Stimulated activated CD4-positive, alpha-beta T cell treated with anti-CD3 and anti-CD28 coated beads, Interleukin-12 subunit alpha, Interleukin-12 subunit beta, amount 100 ng/mL, for 24 hours (primary cell): ENCODE data around the gene ZNF43.
"Not testable (repeated sequence)": the region's sequence is repeated elsewhere in the genome, so short reads cannot be mapped to it uniquely, and the experiment has no call there.

Experiments
- DNase-seq, 2 experiments: peaks; one replicate each; pipeline ENCODE4 v3.0.0-alpha.2; 2020; ENCODE audit warnings: low read depth in 2 of 2

ZNF43 gene

GRCh38 chr19:21835810-21836444, at the start of gene ZNF43:
Gene ZNF43 (minus strand): TSS chr19:21836182. CDS start chr19:21836038, 144 bp downstream.
- DNase-seq = peak; percentile 87 to 89

- DNase-seq = not testable (repeated sequence)
These were observed 49.5 kb upstream of the ZNF43 start for GRCh38 chr19:21885516-21885915.

GRCh38 chr19:21884786-21885185, 48.8 kb upstream of the ZNF43 start:
- not testable (repeated sequence) for DNase-seq

- DNase-seq = no peak
These were observed 47.5 kb upstream of the ZNF43 start for GRCh38 chr19:21883516-21883915.

- DNase-seq = not testable (repeated sequence)
These were observed 44.8 kb upstream of the ZNF43 start for GRCh38 chr19:21880761-21881160.

- DNase-seq = no peak
These were observed 42.7 kb upstream of the ZNF43 start for GRCh38 chr19:21878646-21879045.

- no peak for DNase-seq
These were observed 42.0 kb upstream of the ZNF43 start for GRCh38 chr19:21877976-21878375.

GRCh38 chr19:21876608-21877007, 40.6 kb upstream of the ZNF43 start:
- not testable (repeated sequence) for DNase-seq

GRCh38 chr19:21856773-21857514, 21.0 kb upstream of the ZNF43 start:
- DNase-seq = no peak

GRCh38 chr19:21851596-21852345, 15.8 kb upstream of the ZNF43 start:
- DNase-seq = peak; percentile 85 to 88

GRCh38 chr19:21850656-21851255, 14.8 kb upstream of the ZNF43 start:
- DNase-seq = no peak

GRCh38 chr19:21848706-21849105, 12.7 kb upstream of the ZNF43 start:
- no peak for DNase-seq

- no peak for DNase-seq
These were observed 7.1 kb upstream of the ZNF43 start for GRCh38 chr19:21843081-21843480.

GRCh38 chr19:21841488-21842097, 5.6 kb upstream of the ZNF43 start:
- no peak for DNase-seq

GRCh38 chr19:21841081-21841480, 5.1 kb upstream of the ZNF43 start:
- no peak for DNase-seq

GRCh38 chr19:21839976-21840375, 4.0 kb upstream of the ZNF43 start:
- no peak for DNase-seq

GRCh38 chr19:21838646-21839045, 2.7 kb upstream of the ZNF43 start:
- no peak for DNase-seq

- DNase-seq = peak in 1 of 2 experiments; percentile 14
These were observed 563 bp downstream of the ZNF43 start for GRCh38 chr19:21835429-21835809.

GRCh38 chr19:21833733-21834132, 2.2 kb downstream of the ZNF43 start:
- no peak for DNase-seq

GRCh38 chr19:21824679-21825078, 11.3 kb downstream of the ZNF43 start:
- DNase-seq = no peak

GRCh38 chr19:21823224-21823623, 12.8 kb downstream of the ZNF43 start:
- no peak for DNase-seq

GRCh38 chr19:21812448-21812847, 23.5 kb downstream of the ZNF43 start:
- DNase-seq = no peak
